K562 (cell line): ENCODE data around the gene EDDM13. TPM values are rescaled to one million over a fixed set of nuclear protein-coding genes. Genes with fewer than 3 reads are reported as not detected.

Experiments used
- CBX3 ChIP-seq, 2 experiments: IDR thresholded peaks; 1 replicate in 1 of 2; 2 replicates in 1 of 2; pipeline ENCODE4 v1.6.1; 2012; ENCODE audit warnings: inconsistent platforms in 2 of 2, low read length in 2 of 2, borderline replicate concordance in 1 of 2, control low read depth in 1 of 2
- CXXC5 ChIP-seq: fragments of 250-450 bp; sonication (Bioruptor Pico); IDR thresholded peaks from 2 replicates; pipeline ENCODE4 v1.8.0; 2022; ENCODE audit warnings: inconsistent platforms, mild to moderate bottlenecking, moderate library complexity
- DEAF1 ChIP-seq: fragments of 450-650 bp; formaldehyde crosslinking; IDR thresholded peaks from 2 replicates; pipeline ENCODE4 v1.4.0; 2020; ENCODE audit warnings: mild to moderate bottlenecking, moderate library complexity
- GABPB1 ChIP-seq: sonication (generic); formaldehyde crosslinking; IDR thresholded peaks from 2 replicates; pipeline ENCODE4 v1.8.0; 2022; ENCODE audit warnings: mild to moderate bottlenecking, missing genetic modification reagents
- HNRNPK ChIP-seq: fragments of 200-400 bp; formaldehyde crosslinking; IDR thresholded peaks from one replicate; pipeline ENCODE4 v1.6.1; 2018; ENCODE audit warnings: mild to moderate bottlenecking, low read depth, low read length; ENCODE audit not compliant: poor library complexity, severe bottlenecking
- KLF16 ChIP-seq: IDR thresholded peaks from 2 replicates; pipeline ENCODE4 v1.6.1; 2016; ENCODE audit warnings: antibody characterized with exemption
- MCM2 ChIP-seq: fragments of 450-650 bp; IDR thresholded peaks from 2 replicates; pipeline ENCODE4 v1.6.1; 2017; ENCODE audit warnings: low read depth, mild to moderate bottlenecking
- MITF ChIP-seq: IDR thresholded peaks from 2 replicates; pipeline ENCODE4 v1.6.1; 2014; ENCODE audit warnings: antibody characterized with exemption
- NRF1 ChIP-seq, 2 experiments: fragments of 450-650 bp; IDR thresholded peaks in 1 of 2; conservative IDR thresholded peaks in 1 of 2; 2 replicates each; pipeline ENCODE4 v1.6.1; 2014; ENCODE audit warnings: mild to moderate bottlenecking in 2 of 2
- SMARCA5 ChIP-seq: fragments of 450-650 bp; IDR thresholded peaks from 2 replicates; pipeline ENCODE4 v1.6.1; 2016
- STAG1 ChIP-seq: sonication (generic); formaldehyde crosslinking; IDR thresholded peaks from 2 replicates; pipeline ENCODE4 v1.5.0; 2020; ENCODE audit warnings: missing genetic modification reagents, borderline replicate concordance
- STAT6 ChIP-seq: sonication (generic); formaldehyde crosslinking; IDR thresholded peaks from 2 replicates; pipeline ENCODE4 v1.8.1; 2023; ENCODE audit warnings: mild to moderate bottlenecking, missing genetic modification reagents
- TEAD4 ChIP-seq, 2 experiments: sonication (generic) in 1 of 2; formaldehyde crosslinking in 1 of 2; IDR thresholded peaks; 2 replicates each; pipeline versions ENCODE4 v1.6.1 to v1.8.0; 2012 to 2022; ENCODE audit warnings: borderline replicate concordance in 1 of 2, inconsistent platforms in 1 of 2, low read length in 1 of 2, mild to moderate bottlenecking in 1 of 2, missing genetic modification reagents in 1 of 2
- TFAP4 ChIP-seq: sonication (generic); formaldehyde crosslinking; IDR thresholded peaks from 2 replicates; pipeline ENCODE4 v1.8.0; 2022; ENCODE audit warnings: missing genetic modification reagents, mild to moderate bottlenecking, moderate library complexity, borderline replicate concordance
- ZFP36 ChIP-seq: fragments of 150-350 bp; IDR thresholded peaks from 2 replicates; pipeline ENCODE4 v1.6.1; 2018; ENCODE audit warnings: low read length, low read depth; ENCODE audit not compliant: partially characterized antibody
- ZFP91 ChIP-seq: sonication (generic); formaldehyde crosslinking; IDR thresholded peaks from 2 replicates; pipeline ENCODE4 v1.8.0; 2022; ENCODE audit warnings: mild to moderate bottlenecking, missing genetic modification reagents
- polyA plus RNA-seq, 8 experiments: library from polyadenylated mRNA; depleted of rRNA in 4 of 8; stranded (reverse) in 5 of 8; unstranded in 3 of 8; fragments of >200 nt; fragmentation: Nextera tagmentation in 2 of 8; fragmentation: Illumina TruSeq in 1 of 8; extraction: Ambion mirVana in 2 of 8; extraction: Trizol in 1 of 8; gene quantifications; 2 replicates each; pipeline versions ENCODE4 v1.2.1 to v1.2.3, GENCODE V29; 2011 to 2014; ENCODE audit warnings: inconsistent platforms in 1 of 8, missing spikeins in 1 of 8
- total RNA-seq, 7 experiments: library from RNA; depleted of rRNA in 6 of 7; stranded (reverse); fragments of >200 nt in 6 of 7; fragmentation: Illumina TruSeq in 2 of 7; extraction: Trizol in 2 of 7; gene quantifications; 2 replicates each; pipeline versions ENCODE4 v1.2.1 to v1.2.3, GENCODE V29; 2011 to 2021; ENCODE audit warnings: low replicate concordance in 1 of 7

Gene EDDM13
- total and polyA plus RNA-seq, 9 of the 15 experiments (the other 6 are each of a cell fraction or from before 2014, with no cell fraction given), result 2.0 to 7.7 (median 4.1) TPM

GRCh38 chr19:56309511-56310185, 37.1 kb downstream of the EDDM13 start (continued):
- peak; percentile 36; the same call in 1 of the 2 replicates for TF ChIP-seq STAG1 (CRISPR knock-in tag)
- TF ChIP-seq SMARCA5, result peak; percentile 47; the same call in 1 of the 2 replicates
- TF ChIP-seq HNRNPK, result no peak
- TF ChIP-seq CXXC5 (CRISPR knock-in tag), result 0 out of 2 replicates have a peak, but pooled peaks have one; percentile 23
- TF ChIP-seq TEAD4 (IDR thresholded peaks at IDR 0.05; ENCODE audit: low read length), result peak; percentile 30; the same call in 1 of the 2 replicates
- TF ChIP-seq TEAD4 (CRISPR knock-in tag; IDR thresholded peaks at IDR 0.05; ENCODE audit: borderline replicate concordance), result no peak
- TF ChIP-seq GABPB1 (CRISPR knock-in tag), result peak; percentile 65; the same call in 1 of the 2 replicates
- TF ChIP-seq MCM2, result no peak
- TF ChIP-seq ZFP36, result no peak
- peak; percentile 29; the same call in 1 of the 2 replicates for TF ChIP-seq DEAF1
- peak; percentile 12 to 39; a peak in 1 of 4 replicates for TF ChIP-seq NRF1 (conservative IDR thresholded peaks at IDR 0.05 in 1 of 2, IDR thresholded peaks at IDR 0.05 in 1 of 2)
- peak; percentile 59; the same call in 1 of the 2 replicates for TF ChIP-seq TFAP4 (CRISPR knock-in tag)
- no peak for TF ChIP-seq ZFP91 (CRISPR knock-in tag)
- peak; percentile 67; the same call in 1 of the 2 replicates for TF ChIP-seq KLF16
- TF ChIP-seq MITF, result no peak
- TF ChIP-seq CBX3 (IDR thresholded peaks at IDR 0.05; ENCODE audit: borderline replicate concordance in 1 of 2, low read length in 2 of 2), result 0 out of 3 replicates have a peak, but pooled peaks of 1 of the 2 experiments have one; percentile 62
- no peak for TF ChIP-seq STAT6 (CRISPR knock-in tag)
